Kidney glomerular epithelial cell (primary cell): ENCODE measurements around the gene CABCOCO1.

Experiments used
- DNase-seq: peaks from one replicate; lab custom pipeline; 2025; lab: John Stamatoyannopoulos, UW

CABCOCO1 gene

DNA sequence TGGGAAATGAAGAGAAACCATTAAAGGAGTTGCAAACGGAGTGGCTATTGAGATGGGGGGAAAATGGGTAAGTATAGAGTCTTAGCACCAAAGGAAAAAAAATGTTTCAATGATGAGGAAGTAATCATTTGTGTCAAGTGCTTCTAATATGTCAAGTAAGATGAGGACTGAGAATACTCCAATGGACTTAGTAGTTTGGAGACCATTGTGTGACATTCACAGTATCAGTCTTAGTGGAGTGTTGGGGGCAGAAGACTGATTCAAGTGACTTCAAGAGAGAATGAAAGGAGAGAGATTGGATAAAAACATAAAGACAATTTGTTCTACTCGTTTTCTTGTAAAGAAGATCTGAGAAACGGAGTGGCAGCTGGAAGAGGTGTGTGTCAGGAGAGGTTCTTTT lies 150.2 kb downstream of the CABCOCO1 start:
- no peak for DNase-seq

- DNase-seq, result no peak
Measured at GRCh38 chr10:61814160-61814559, 151.4 kb downstream of the CABCOCO1 start.

- DNase-seq, result peak; percentile 31
Measured at GRCh38 chr10:61815496-61815895, 152.8 kb downstream of the CABCOCO1 start.
